PFSK-1 (cell line): Measurements from ENCODE around the gene SHISA7.

Experiments used
- POLR2AphosphoS5 ChIP-seq: IDR thresholded peaks from 2 replicates; pipeline ENCODE4 v1.6.1; 2012; ENCODE audit warnings: low read depth, mild to moderate bottlenecking, control low read depth, low read length, moderate library complexity
- SIN3A ChIP-seq: IDR thresholded peaks from 2 replicates; pipeline ENCODE4 v1.6.1; 2012; ENCODE audit warnings: mild to moderate bottlenecking, low read length, moderate library complexity, borderline replicate concordance; ENCODE audit not compliant: insufficient read depth

- TF ChIP-seq SIN3A (no peak), POLR2AphosphoS5 (no peak)
These were observed 18.6 kb downstream of the SHISA7 start for GRCh38 chr19:55424518-55424917.
